OCI-LY7 (cell line): Measurements from ENCODE around the gene WSB1. TPM values are rescaled to one million over a fixed set of nuclear protein-coding genes. Genes with fewer than 3 reads are reported as not detected.

Source experiments
- microRNA-seq: library from miRNA; unstranded; fragments of <30 nt; microRNA quantifications from one replicate; pipeline ENCODE4 v1.2.0, GENCODE V29; 2022; ENCODE audit warnings: borderline replicate concordance
- small RNA-seq: library from RNA; depleted of rRNA; stranded (forward); fragments of <200 nt; gene quantifications from one replicate; pipeline ENCODE3, GENCODE V24; 2014
- total RNA-seq, 2 experiments: library from RNA; depleted of rRNA in 1 of 2; stranded (reverse); fragments of >200 nt in 1 of 2; shearing (Covaris generic) in 1 of 2; gene quantifications; 2 replicates each; pipeline ENCODE4 v1.2.3, GENCODE V29; 2014 to 2022

WSB1 gene
- total RNA-seq, 2 experiments from 2014 or later: 115 to 118 TPM

Small RNA genes lying within 50 kb of the gene (microRNA-seq; reads per million reads assigned to microRNA genes)
- gene MIR4522: not detected

Small RNA genes lying within 50 kb of the gene (small RNA-seq; reads per million reads assigned to genes)
- not detected for gene MIR4522

Other genes with a start within 250 kb of the WSB1 start
- gene KSR1, start 162.3 kb downstream of the WSB1 start, total RNA-seq (2014; rRNA removed; shearing (Covaris generic)): 2.0 and 2.2 TPM in 2 replicates
- 4.1 and 4.8 TPM in 2 replicates for gene KSR1, start 162.3 kb downstream of the WSB1 start, total RNA-seq (2022)